ENCODE data around the gene ENPEP.

DNA sequence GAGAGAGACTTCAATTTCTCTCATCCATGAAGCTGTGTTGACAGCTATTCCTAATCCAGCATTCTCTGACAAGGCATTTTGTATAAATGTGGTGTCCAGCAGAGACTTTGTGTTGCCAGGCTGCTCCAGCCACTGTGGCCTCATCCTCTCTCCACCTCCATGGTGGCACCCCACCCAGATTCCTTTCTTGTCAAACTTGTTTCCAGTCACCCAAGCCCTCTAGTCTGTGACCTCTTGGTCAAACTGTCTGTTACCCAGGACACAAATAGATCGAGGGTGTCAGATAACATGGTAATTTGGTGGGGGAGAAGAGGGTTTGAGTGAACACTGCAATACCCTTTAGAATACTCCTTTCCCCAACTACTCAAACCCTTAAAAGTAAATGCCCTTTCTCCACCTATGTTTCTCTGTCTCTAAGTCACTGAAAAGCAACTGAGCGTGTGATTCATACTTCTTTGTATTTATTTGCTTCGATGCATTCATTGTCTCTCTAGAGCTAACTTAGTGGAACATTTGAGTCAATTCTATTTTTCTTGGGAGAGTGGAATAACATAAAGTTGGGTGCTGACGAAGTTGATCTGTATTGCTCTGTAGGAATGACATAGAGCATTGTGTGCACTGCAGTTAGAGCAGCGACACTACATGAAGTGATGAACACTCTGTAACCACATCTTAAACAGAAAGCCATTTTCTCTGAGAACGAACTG is 133.2 kb downstream of the ENPEP start:
- TF ChIP-seq, protein P1, sequence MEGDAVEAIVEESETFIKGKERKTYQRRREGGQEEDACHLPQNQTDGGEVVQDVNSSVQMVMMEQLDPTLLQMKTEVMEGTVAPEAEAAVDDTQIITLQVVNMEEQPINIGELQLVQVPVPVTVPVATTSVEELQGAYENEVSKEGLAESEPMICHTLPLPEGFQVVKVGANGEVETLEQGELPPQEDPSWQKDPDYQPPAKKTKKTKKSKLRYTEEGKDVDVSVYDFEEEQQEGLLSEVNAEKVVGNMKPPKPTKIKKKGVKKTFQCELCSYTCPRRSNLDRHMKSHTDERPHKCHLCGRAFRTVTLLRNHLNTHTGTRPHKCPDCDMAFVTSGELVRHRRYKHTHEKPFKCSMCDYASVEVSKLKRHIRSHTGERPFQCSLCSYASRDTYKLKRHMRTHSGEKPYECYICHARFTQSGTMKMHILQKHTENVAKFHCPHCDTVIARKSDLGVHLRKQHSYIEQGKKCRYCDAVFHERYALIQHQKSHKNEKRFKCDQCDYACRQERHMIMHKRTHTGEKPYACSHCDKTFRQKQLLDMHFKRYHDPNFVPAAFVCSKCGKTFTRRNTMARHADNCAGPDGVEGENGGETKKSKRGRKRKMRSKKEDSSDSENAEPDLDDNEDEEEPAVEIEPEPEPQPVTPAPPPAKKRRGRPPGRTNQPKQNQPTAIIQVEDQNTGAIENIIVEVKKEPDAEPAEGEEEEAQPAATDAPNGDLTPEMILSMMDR (IDR thresholded peaks at IDR 0.05) = no peak
- TF ChIP-seq POLR2A (IDR thresholded peaks at IDR 0.05) (no peak), EP300 (IDR thresholded peaks at IDR 0.05) (no peak)

Measured in tibial nerve (tissue), 4 donors.